Right atrium auricular region (tissue), 2 donors: Measurements from ENCODE around the gene NRCAM. TPM values are rescaled to one million over a fixed set of nuclear protein-coding genes. Genes with fewer than 3 reads are reported as not detected.

Experiments used
- DNase-seq: peaks from one replicate; pipeline ENCODE4 v3.0.0-alpha.2; 2019; ENCODE audit warnings: low spot score
- H3K27ac ChIP-seq, 2 donors: fragments of 200-600 bp; sonication (generic); 1 replicate in 1 of 2; 2 replicates in 1 of 2; pipeline ENCODE4 v1.5.1; 2016 to 2019
- H3K27me3 ChIP-seq, 2 donors: fragments of 200-600 bp; sonication (generic); one replicate each; pipeline versions ENCODE4 v1.5.1 to v1.6.0; 2017 to 2019
- H3K36me3 ChIP-seq: fragments of 200-600 bp; sonication (generic); one replicate; pipeline ENCODE4 v1.5.1; 2016
- H3K4me1 ChIP-seq, 2 donors: fragments of 200-600 bp; sonication (generic); one replicate each; pipeline versions ENCODE4 v1.5.1 to v1.6.0; 2017 to 2019
- H3K4me3 ChIP-seq, 2 donors: fragments of 200-600 bp; sonication (generic); 1 replicate in 1 of 2; 2 replicates in 1 of 2; pipeline ENCODE4 v1.5.1; 2017 to 2019; ENCODE audit warnings: mild to moderate bottlenecking in 1 of 2, moderate library complexity in 1 of 2
- H3K9me3 ChIP-seq, 2 donors: fragments of 200-600 bp; sonication (generic); one replicate each; pipeline ENCODE4 v1.5.1; 2019
- total RNA-seq, 2 donors: library from RNA; depleted of rRNA; stranded (reverse); fragments of >200 nt; gene quantifications; one replicate each; pipeline ENCODE4 v1.1.0, GENCODE V29; 2016
- TF ChIP-seq, protein P1 (sequence below), 2 donors: fragments of 200-600 bp; sonication (generic); IDR thresholded peaks; one replicate each; pipeline ENCODE4 v1.5.1; 2019; ENCODE audit warnings: antibody characterized with exemption in 2 of 2

Gene NRCAM
- total RNA-seq, 2 donors from 2014 or later: 0.63 to 0.93 TPM

DNA sequence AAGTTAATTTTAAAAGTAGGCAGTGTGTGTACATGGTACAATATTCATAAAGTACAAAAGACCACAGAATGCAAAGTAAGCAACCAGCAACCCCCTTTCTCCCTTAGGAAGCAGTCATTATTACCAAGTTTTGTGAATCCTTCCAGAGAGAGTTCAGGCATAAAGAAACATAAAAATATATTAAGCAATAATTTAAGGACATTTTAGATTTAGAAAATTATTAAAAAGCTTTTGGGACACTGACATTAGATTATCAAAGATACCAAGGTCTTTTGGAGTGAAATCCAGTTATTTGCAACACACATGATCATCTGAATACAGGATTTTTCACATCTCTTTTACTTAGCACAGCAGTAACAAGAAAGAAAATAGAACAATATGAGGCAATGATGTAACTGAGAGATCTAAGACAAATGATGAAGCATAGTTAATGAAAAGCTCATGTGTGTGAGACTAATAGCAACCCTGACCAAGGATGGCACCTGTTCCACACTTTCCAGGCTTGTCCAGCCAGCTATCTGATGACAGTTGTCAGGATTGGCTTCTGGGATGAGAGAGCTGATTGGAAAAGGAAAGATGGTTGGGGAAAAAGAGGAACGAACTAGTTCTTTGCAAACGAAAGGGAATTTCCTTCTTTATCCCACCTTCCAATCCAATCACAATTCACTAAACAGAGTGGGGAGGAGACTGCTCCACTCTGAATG is 210.6 kb downstream of the NRCAM start:
- Histone ChIP-seq H3K4me1 (no peaks in the 10 kb centered on the region), H3K36me3 (no peaks in the 10 kb centered on the region), H3K9me3 (no peaks in the 10 kb centered on the region), H3K4me3 (no peak overlapping the region), H3K27ac (no peak overlapping the region), H3K27me3 (no peaks in the 10 kb centered on the region)
- TF ChIP-seq, protein P1, sequence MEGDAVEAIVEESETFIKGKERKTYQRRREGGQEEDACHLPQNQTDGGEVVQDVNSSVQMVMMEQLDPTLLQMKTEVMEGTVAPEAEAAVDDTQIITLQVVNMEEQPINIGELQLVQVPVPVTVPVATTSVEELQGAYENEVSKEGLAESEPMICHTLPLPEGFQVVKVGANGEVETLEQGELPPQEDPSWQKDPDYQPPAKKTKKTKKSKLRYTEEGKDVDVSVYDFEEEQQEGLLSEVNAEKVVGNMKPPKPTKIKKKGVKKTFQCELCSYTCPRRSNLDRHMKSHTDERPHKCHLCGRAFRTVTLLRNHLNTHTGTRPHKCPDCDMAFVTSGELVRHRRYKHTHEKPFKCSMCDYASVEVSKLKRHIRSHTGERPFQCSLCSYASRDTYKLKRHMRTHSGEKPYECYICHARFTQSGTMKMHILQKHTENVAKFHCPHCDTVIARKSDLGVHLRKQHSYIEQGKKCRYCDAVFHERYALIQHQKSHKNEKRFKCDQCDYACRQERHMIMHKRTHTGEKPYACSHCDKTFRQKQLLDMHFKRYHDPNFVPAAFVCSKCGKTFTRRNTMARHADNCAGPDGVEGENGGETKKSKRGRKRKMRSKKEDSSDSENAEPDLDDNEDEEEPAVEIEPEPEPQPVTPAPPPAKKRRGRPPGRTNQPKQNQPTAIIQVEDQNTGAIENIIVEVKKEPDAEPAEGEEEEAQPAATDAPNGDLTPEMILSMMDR (IDR thresholded peaks at IDR 0.05): no peak
- DNase-seq: no peak

DNA sequence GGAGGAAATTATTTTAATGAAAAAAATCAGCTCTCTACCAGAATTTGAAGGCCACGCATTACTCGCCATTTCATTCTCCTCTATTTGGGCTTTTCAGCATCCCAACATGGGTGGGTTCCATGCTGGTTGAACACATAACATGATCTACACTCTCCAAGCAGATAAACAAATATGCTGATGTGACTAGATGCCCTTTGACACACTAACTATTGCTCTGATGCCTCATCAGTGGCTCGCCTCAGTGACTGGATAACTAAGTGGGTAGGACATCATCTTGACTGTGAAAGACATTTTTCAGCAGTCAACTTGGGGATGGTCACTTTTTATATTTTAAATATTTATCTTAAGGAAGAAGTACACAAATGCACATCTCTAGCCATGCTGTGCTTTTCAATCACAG is 212.1 kb downstream of the NRCAM start:
- TF ChIP-seq, protein P1 (IDR thresholded peaks at IDR 0.05): no peak
- Histone ChIP-seq H3K27ac (no peak overlapping the region), H3K36me3 (no peaks in the 10 kb centered on the region), H3K4me3 (no peak overlapping the region), H3K4me1 (no peaks in the 10 kb centered on the region), H3K27me3 (no peaks in the 10 kb centered on the region), H3K9me3 (no peaks in the 10 kb centered on the region)
- no peak for DNase-seq

DNA sequence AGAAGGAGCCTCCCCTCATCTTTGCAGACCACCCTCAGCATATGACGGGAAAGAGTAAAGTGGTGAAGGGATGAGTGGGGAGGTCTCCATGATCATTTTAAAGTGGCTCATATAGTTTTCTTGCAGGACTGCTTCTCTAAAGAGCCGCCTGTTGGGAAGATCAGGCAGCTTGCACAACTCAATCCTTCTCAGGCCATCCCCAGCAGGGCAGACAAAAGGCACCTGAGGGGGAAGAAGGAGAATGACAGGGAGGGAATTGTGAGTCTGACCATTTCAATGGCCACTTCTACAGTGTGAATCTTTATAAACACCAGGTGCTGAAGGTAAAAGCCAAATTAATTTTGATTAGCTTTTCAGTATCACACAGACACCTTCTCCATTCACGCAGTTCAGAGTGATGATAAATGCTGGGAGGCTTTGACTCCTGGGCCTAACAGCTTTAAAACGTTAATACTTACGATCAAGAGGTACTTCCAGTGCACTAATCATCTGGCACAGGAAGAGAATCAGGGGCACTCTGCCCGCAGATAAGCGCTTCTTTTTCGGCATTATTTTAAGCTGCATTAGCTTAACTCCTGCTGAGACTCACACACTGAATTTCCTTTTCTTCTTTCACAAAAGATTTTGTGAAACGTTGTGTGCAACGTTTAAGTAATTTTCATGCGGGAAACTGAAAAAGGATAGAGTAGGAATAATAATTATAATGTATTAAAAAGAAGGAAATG is 216.6 kb downstream of the NRCAM start:
- Histone ChIP-seq H3K36me3 (no peaks in the 10 kb centered on the region), H3K9me3 (no peaks in the 10 kb centered on the region), H3K27ac (no peak overlapping the region), H3K4me3 (no peak overlapping the region), H3K4me1 (no peaks in the 10 kb centered on the region), H3K27me3 (no peaks in the 10 kb centered on the region)
- no peak for DNase-seq
- TF ChIP-seq, protein P1 (IDR thresholded peaks at IDR 0.05): no peak

DNA sequence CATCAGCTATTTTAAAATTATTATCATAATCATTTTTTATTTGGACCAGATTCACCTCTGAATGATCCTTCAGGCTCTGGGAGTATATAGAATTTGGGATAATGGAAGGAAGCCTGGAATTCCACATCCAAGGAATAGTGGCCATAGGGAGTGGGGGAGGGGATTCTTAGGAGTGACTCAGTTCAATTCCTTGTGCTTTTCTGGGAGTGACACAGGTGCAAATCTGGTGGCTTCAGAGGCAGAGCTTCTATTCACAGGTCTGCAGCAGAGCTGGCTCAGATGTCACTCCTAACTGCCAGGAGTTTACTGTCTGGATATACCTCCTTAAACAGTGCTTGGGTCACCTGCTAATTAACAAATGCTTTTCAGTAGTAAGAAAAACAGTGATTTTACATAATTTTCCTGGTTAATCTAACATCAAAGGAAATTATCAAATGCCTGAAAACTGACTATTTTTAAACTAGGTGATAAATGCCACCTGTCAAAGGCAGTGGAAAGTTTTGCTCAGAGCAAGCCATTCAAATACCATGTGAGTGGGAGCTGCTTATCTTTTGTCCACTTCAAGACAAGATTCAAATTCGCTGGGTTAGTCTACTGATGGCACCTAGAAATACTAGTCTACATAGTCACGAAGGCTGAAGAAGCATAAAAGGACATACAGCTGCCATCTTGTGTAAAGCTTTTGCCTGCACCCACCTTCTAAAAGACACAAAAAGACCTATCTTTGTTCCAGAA is 219.4 kb downstream of the NRCAM start:
- H3K27ac ChIP-seq: no peak overlapping the region
- TF ChIP-seq, protein P1 (IDR thresholded peaks at IDR 0.05): no peak

DNA sequence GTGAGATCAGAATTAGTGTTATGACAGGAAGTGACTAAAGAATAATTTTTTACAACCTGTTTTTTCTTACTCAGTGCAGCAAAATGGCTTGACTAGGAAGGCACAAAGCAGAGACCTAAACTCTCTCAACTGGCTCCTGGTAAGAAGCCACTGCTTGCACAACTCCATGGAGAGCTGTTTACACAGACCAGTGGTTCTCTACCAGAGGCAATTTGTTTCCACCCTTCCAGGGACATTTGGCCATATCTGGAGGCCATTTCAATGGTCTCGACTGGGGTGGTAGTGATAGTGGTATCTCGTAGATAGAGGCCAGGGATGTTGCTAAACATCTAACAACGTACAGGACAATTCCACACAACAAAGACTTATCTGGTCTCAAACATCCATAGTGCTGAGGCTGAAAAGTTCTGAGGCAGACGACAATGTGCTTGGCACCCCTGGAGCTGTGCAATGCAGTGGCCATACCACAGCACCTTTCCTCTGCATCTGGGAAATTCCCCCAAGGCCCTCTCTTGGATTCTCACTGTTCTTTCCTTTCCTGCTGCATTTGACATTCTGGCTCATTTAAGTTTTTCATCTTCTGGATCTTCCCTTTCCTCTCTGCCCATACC is 220.7 kb downstream of the NRCAM start:
- H3K27ac ChIP-seq: no peak overlapping the region
- H3K4me3 ChIP-seq: no peak overlapping the region
- no peaks in the 10 kb centered on the region for H3K9me3 ChIP-seq
- TF ChIP-seq, protein P1 (IDR thresholded peaks at IDR 0.05): no peak
- no peak for DNase-seq
- no peaks in the 10 kb centered on the region for H3K4me1 ChIP-seq
- H3K27me3 ChIP-seq: no peaks in the 10 kb centered on the region
- no peaks in the 10 kb centered on the region for H3K36me3 ChIP-seq

More for the DNA sequence above, 219.4 kb downstream of the NRCAM start:
- Histone ChIP-seq H3K4me3 (no peak overlapping the region), H3K27me3 (no peaks in the 10 kb centered on the region), H3K36me3 (no peaks in the 10 kb centered on the region), H3K9me3 (no peaks in the 10 kb centered on the region), H3K4me1 (no peaks in the 10 kb centered on the region)
- no peak for DNase-seq
